ENCODE results near the gene RNF207. TPM values are rescaled to one million over a fixed set of nuclear protein-coding genes. Genes with fewer than 3 reads are reported as not detected.

The RNF207 gene
- total RNA-seq, 1 donor from 2014 or later, result 4.5 TPM

DNA sequence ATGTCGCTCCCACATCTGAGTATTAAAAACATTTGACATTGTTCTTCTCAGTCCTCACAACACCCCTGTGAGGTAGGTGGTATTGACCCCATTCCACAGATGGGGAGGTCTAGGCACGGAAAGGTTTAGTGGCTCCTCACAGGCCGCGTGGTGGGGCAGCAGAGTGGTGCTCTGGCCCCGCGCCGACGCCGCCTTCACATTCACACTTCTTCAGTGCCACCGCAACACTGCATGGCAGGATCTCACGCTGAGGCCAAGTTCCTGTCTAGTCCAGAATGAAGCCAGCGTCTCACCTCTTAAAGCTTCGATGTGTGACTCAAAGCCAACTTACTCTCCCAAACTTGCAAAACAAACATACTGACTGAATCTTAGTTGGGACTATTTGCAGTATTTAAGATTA, 17.7 kb downstream of the RNF207 start:
- FAIRE-seq (no peak), DNase-seq (ENCODE audit: low spot score in 2 of 2) (no peak)

GRCh38 chr1:6224718-6225117, 18.8 kb downstream of the RNF207 start:
- no peak for FAIRE-seq
- DNase-seq (ENCODE audit: low spot score in 2 of 2), result no peak

DNA sequence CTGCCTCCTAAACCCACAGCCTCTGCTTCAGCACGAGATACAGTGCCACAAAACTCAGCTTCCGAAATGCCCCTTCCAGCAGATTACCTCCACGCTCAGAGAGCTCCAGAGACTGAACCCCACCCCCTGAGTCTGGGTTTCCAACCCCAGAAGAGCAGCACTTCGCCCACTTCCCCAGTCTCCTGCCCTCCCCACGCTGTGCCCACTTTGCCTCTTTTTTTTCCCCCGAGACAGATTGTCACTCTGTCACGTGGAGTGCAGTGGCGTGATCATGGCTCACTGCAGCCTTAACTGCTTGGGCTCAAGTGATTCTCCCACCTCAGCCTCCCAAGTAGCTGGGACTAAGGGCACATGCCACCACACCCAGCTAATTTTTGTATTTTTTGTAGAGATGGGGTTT, 19.7 kb downstream of the RNF207 start:
- FAIRE-seq, result no peak

GRCh38 chr1:6233376-6233775, 27.5 kb downstream of the RNF207 start:
- no peak for DNase-seq (ENCODE audit: low spot score in 2 of 2)

More for the DNA sequence above, 19.7 kb downstream of the RNF207 start:
- DNase-seq (ENCODE audit: low spot score in 2 of 2), result no peak

GRCh38 chr1:6234502-6235295, 28.8 kb downstream of the RNF207 start:
- DNase-seq (ENCODE audit: low spot score in 2 of 2), result no peak
- no peak for FAIRE-seq

More at GRCh38 chr1:6233376-6233775, 27.5 kb downstream of the RNF207 start:
- FAIRE-seq, result no peak

DNA sequence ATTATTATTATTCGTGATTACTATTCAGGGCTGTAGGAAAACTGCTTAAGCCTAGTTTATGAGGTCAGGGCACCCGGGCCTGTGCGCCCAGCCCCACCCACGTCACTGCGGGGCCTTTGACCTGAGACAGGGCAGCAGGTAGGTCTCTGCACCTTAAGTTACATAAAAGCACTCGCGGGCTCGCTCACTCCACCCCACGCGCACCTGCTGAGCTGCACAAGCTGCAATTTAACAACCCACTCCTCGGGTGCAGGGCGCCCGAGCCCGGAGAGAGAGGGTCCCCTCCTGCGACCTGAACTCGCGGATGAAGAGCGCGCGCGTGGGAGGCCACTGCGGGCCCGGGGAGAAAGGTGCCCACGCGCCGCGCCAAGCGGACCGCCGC, 29.4 kb downstream of the RNF207 start:
- FAIRE-seq (no peak), DNase-seq (ENCODE audit: low spot score in 2 of 2) (no peak)

DNA sequence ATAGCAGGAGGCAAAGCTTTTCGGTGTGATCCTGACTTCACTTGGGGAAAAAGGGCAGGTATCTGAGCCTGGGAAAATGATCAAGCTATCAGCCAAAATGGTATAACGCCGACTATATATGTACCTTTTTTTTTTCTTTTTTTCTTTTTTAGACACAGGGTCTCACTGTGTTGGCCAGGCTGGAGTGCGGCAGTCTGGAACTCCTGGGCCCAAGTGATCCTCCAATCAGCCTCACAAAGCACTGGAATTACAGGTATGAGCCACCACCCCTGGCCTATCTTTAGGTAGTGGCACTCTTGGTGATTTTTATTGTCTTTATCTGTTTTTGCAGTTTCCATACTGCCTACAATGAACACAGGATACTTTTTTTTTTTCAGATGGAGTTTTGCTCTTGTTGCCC, 31.2 kb downstream of the RNF207 start:
- no peak for DNase-seq (ENCODE audit: low spot score in 2 of 2)
- FAIRE-seq, result no peak

DNA sequence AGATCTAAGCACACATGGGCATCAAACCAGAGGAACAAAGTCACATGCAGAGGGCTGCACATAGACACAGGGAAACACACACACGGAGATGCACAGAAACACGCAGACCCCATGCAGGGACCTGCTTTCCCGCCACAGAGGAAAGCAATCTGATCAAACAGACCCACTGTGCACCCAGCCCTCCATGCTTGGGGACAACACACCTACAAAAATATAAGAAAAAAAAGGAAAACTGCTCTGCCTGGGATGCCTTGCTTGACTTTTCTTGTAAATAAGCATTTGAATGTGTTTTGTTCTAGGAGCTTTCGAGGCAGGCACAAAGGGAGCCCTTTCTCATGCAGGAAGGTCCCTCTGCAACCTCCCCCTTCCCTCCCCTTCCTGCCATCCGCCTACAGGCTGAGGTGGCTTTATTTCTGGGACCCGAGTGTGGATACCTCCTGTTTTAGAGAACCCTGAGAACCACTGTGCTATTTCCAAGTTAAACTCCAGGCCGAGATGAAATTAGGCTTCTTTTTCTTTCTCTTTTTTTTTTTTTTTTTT, 33.4 kb downstream of the RNF207 start:
- no peak for DNase-seq (ENCODE audit: low spot score in 2 of 2)

DNA sequence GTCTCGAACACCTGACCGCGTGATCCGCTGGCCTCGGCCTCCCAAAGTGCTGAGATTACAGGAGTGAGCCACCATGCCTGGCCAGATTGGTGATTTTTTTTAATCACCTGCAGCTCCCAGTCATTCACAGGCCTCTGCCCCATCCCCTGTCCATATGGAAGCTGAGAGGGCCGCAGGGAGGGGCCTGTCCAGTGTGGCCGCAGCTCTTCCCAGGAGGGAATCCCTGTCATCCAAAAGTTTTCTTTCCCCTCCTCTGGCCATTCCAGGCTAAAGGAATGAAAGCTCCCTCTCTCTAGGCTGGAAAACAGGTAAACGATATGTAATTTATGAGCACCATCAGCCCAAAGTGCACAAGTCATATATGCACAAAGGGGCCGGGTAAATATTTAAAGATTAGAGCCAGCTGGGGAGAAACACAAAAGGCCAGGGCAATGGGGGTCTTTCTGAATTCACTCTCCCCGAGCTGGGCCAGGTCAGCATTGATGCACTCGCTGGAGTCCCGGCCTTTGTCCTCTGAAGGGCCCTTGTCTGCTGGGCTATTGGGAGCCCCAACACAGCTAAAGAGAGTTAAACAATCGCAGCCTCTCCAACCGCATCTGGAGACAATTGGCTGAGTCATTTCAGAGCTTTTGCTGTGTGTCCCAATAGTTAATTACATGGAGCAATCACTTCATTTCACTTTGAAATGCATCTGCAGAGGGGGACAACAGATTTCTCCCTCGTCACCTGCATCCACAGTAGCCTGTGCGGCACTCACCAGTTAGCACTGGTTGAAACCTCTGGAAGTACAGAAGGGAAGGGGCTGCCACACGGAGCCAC, 34.2 kb downstream of the RNF207 start:
- FAIRE-seq, result no peak
- DNase-seq (ENCODE audit: low spot score in 2 of 2), result no peak

More for the DNA sequence above, 33.4 kb downstream of the RNF207 start:
- no peak for FAIRE-seq

DNA sequence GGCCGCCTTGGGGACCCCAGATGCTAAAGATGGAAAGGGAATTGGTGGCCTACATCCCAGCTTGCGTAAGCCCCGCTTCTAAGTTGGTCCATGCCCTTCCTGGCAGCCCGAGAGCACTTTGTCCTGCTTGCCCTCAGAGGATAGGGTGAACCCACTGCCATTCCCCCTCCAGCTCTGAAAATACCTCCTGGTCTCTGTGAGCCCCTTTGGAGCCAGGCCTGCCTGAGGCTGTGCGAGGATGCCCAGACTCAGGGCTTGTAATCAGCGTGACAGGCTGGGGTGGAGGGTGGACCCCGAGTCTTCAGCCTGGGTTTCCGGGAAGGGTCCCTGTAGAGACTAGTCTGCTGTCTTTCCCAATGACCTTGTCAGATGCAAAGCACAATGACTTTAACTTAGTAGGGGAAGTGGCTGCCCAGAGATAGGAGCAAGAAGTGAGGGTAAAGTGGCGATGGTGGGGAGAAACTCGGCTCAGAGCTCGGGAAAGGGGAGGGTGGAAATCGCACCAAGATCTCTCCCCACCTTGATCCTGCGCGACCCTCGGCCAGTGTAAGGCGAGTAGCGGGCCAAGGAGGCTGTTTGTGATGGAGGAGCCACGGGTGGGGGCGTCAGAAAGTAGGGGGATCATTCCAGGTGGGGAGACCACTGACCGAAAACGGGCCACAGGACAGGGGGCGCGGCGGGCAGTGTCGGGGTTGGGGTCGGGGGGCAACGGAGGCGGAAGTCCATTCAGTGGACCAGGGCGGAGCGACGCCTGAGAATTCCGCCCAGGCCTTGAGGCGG, 35.4 kb downstream of the RNF207 start:
- no peak for FAIRE-seq
- DNase-seq (ENCODE audit: low spot score in 2 of 2), result no peak

- DNase-seq (ENCODE audit: low spot score in 2 of 2) (peak in 1 of 2 donors; percentile 69), FAIRE-seq (no peak)
These were observed 36.2 kb downstream of the RNF207 start for GRCh38 chr1:6241887-6242740.

- no peak for FAIRE-seq
- DNase-seq (ENCODE audit: low spot score in 2 of 2), result no peak
These were observed 37.3 kb downstream of the RNF207 start for GRCh38 chr1:6243053-6243834.

DNA sequence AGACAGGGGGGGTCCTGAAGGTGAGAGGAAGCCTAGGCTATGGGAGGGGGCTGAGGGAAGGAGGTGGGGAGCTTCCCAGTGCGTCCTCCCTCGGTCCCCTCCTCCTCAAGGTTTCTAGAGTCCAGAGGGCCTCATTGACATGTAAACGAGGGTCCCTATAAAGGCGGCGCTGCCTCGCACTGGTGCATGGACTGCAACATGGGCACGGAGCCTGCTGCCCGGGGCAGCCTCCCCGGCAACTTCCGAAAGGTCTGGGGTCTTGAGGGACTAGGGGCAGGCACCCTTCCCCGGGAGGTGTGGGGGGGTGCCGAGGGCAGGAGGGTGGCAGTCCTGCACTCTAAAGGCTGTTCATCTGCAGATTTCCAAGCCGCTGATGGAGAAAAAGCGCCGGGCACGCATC, 38.1 kb downstream of the RNF207 start, which contains the start of gene HES3:
Gene HES3 (plus strand): TSS at position 187 of the 400 bp plus-strand sequence. CDS start 187 bp downstream, at position 374.
- FAIRE-seq, result no peak
- DNase-seq (ENCODE audit: low spot score in 2 of 2), result no peak

GRCh38 chr1:6244401-6245049, 38.6 kb downstream of the RNF207 start:
- FAIRE-seq, result no peak

DNA sequence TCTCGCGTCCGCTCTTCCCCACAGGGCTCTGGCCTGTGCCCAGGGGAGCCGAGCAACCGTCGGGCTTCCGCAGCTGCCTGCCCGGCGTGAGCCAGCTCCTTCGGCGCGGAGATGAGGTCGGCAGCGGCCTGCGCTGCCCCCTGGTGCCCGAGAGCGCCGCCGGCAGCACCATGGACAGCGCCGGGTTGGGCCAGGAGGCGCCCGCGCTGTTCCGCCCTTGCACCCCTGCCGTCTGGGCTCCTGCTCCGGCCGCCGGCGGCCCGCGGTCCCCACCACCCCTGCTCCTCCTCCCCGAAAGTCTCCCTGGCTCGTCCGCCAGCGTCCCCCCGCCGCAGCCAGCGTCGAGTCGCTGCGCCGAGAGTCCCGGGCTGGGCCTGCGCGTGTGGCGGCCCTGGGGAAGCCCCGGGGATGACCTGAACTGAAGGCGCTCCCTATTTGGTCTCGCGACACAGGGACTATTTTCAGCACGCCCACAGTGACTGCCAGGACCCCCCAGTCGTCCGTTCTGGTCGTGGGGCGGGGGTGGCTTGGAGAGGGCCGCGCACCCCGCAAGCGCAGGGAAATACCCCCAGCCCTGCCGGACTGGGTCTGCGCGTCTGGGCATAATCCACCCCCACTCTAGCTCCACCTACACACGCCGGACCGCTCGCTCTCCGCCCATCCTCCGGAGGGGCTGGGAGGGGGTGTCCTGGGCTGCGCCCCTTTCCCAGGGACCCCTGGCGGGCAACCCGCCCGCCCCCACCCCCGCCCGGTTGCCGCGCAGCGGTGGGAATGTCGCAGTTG, 39.4 kb downstream of the RNF207 start:
- peak; percentile 93 to 94 for DNase-seq (ENCODE audit: low spot score in 2 of 2)
- FAIRE-seq, result no peak

More at GRCh38 chr1:6244401-6245049, 38.6 kb downstream of the RNF207 start:
- DNase-seq (ENCODE audit: low spot score in 2 of 2), result no peak

- DNase-seq (ENCODE audit: low spot score in 2 of 2) (no peak), FAIRE-seq (no peak)
These were observed 40.1 kb downstream of the RNF207 start for GRCh38 chr1:6245869-6246496.
